Gastrocnemius medialis (tissue), 4 donors: ENCODE data around the gene UBR3.

Experiments
- POLR2A ChIP-seq, 2 donors: fragments of 450-650 bp; IDR thresholded peaks; one replicate each; pipeline ENCODE4 v1.6.1; 2017; ENCODE audit warnings: antibody characterized with exemption in 2 of 2, mild to moderate bottlenecking in 2 of 2, moderate library complexity in 2 of 2
- TF ChIP-seq, protein P1 (sequence below), 5 experiments: fragments of 450-650 bp in 3 of 5; fragments of 200-600 bp in 2 of 5; sonication (generic) in 2 of 5; IDR thresholded peaks in 4 of 5; conservative IDR thresholded peaks in 1 of 5; 1 replicate in 4 of 5; 2 replicates in 1 of 5; pipeline ENCODE4 v1.5.1; 2016 to 2019; ENCODE audit warnings: antibody characterized with exemption in 5 of 5, mild to moderate bottlenecking in 3 of 5, moderate library complexity in 3 of 5

DNA sequence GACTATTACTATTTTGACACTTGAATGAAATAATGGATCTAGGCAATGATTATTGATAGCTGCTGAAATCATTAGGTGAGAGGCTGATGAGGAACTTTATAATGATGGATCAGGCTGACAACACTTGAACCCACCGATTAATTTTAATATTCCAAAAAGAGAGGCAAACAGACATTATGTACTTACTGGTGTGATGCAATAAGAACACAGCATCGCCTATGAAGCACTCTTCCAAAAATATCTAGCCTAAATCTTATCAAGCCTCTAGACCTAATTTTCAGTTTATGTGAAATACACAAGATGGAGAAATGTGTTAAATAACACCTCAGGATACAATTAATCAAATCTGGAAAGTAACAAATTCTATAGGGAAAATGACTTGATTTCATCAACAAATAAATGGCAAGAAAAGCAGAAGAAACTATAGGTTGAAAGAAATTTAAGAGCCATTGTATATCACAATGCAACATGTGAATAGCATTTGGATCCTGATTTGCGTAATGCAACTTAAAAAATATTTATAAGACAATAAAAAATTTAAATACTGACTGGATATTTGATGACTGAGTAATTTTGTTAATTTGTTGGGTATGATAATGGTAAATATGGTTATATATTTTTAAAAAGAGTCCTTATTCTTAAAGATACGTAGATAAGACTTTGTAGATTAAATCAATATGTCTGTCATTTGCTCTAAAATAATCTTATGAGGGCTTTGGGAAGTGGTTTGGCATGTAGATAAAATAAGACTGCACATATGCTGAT is 45.8 kb upstream of the UBR3 start:
- TF ChIP-seq, protein P1, sequence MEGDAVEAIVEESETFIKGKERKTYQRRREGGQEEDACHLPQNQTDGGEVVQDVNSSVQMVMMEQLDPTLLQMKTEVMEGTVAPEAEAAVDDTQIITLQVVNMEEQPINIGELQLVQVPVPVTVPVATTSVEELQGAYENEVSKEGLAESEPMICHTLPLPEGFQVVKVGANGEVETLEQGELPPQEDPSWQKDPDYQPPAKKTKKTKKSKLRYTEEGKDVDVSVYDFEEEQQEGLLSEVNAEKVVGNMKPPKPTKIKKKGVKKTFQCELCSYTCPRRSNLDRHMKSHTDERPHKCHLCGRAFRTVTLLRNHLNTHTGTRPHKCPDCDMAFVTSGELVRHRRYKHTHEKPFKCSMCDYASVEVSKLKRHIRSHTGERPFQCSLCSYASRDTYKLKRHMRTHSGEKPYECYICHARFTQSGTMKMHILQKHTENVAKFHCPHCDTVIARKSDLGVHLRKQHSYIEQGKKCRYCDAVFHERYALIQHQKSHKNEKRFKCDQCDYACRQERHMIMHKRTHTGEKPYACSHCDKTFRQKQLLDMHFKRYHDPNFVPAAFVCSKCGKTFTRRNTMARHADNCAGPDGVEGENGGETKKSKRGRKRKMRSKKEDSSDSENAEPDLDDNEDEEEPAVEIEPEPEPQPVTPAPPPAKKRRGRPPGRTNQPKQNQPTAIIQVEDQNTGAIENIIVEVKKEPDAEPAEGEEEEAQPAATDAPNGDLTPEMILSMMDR (IDR thresholded peaks at IDR 0.05 in 4 of 5, conservative IDR thresholded peaks at IDR 0.05 in 1 of 5): no peak
- no peak for TF ChIP-seq POLR2A (IDR thresholded peaks at IDR 0.05)
